ENCODE results near the gene SGK2.
"Not testable (repeated sequence)": the region's sequence is repeated elsewhere in the genome, so short reads cannot be mapped to it uniquely, and the experiment has no call there.

The SGK2 gene

DNA sequence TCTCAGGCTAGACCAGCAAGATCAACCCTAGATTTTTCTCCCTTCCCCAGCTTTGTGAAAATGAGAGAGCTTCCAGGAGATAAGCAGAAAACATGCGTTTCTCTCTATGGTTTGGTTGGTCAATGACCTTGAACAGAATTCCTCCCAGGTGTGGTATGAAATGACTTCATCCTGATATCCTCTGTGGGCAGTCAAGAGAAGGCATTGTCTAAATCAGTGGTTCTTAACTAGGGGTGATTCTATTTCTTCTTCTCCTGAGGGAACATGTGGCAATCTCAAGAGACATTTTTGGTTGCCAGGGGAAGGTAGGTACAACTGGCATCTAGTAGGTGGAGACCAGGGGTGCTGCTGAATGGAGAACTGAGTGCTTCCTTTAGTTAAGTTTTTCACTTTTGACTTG lies 44.3 kb downstream of the SGK2 start:
- DNase-seq (ENCODE audit: low read depth in 2 of 2): no peak

DNA sequence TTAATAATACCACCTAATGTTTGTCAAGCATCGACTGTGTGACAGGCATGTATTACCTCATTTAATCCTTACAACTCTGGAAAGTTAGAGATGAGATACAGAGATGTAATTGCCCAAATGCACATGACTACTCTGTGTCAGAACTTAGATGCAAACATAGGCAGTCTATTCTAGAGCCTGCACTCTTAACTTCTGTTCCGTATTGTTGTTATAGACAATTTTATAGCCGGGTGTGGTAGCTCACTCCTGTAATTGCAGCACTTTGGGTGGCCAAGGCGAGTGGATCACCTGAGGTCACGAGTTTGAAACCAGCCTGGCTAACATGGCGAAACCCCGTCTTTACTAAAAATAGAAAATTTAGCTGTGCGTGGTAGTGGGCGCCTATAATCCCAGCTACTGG lies 46.9 kb downstream of the SGK2 start:
- DNase-seq (ENCODE audit: low read depth in 2 of 2): no peak

DNA sequence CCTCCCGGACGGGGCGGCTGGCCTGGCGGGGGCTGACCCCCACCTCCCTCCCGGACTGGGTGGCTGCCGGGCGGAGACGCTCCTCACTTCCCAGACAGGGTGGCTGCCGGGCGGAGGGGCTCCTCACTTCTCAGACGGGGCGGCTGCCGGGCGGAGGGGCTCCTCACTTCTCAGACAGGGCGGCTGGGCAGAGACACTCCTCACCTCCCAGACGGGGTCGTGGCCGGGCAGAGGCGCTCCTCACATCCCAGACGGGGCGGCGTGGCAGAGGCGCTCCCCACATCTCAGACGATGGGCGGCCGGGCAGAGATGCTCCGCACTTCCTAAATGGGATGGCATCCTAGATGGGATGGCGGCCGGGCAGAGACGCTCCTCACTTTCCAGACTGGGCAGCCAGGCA lies 48.5 kb downstream of the SGK2 start:
- not testable (repeated sequence) for DNase-seq (ENCODE audit: low read depth in 2 of 2)

DNA sequence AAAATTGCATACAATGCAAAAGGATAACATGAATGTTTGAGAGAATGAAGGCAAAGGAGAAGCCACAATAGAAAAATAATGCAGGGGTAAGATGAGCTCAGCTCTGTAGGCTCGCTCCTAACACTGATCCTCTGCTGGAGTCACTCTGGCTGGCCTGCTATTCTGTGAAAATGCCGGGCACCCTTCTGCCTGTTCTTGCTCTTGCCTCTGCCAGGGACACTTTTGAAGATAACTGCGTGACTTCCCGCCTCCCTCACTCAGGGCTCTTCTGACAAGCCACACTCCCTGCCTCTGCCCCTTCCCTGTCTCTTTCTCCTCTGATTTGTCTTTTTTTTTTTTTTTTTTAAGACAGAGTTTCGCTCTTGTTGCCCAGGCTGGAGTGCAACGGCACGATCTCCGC lies 72.8 kb downstream of the SGK2 start:
- no peak for DNase-seq (ENCODE audit: low read depth in 2 of 2)

Data from stimulated activated CD8-positive, alpha-beta memory T cell treated with anti-CD3 and anti-CD28 coated beads, Interleukin-2, amount 100 ng/mL, for 48 hours (primary cell).